A549 (cell line): ENCODE measurements around the gene PCNX2.

Source experiments
- BHLHE40 ChIP-seq: IDR thresholded peaks from 2 replicates; pipeline ENCODE4 v1.6.1; 2012; ENCODE audit warnings: low read depth, low read length, inconsistent platforms
- CTCF ChIP-seq: fragments of >200 bp; sonication (Bioruptor Twin); formaldehyde crosslinking; IDR thresholded peaks from 3 replicates; pipeline ENCODE4 v1.5.1; 2016
- EHMT2 ChIP-seq: fragments of 200-600 bp; sonication (generic); IDR thresholded peaks from 2 replicates; pipeline ENCODE4 v1.6.1; 2016; ENCODE audit warnings: antibody characterized with exemption, low read depth, mild to moderate bottlenecking, moderate library complexity
- MYC ChIP-seq: IDR thresholded peaks from 2 replicates; pipeline ENCODE4 v1.6.1; 2012; ENCODE audit warnings: mild to moderate bottlenecking, inconsistent platforms, low read length, improper control_type of control experiment, borderline replicate concordance
- NR3C1 ChIP-seq: fragments of >200 bp; sonication (Bioruptor Twin); formaldehyde crosslinking; IDR thresholded peaks from 3 replicates; pipeline ENCODE4 v1.6.1; 2017
- POLR2A ChIP-seq: IDR thresholded peaks from 2 replicates; pipeline ENCODE4 v1.6.1; 2012; ENCODE audit warnings: mild to moderate bottlenecking, low read length
- RCOR1 ChIP-seq: fragments of 150-350 bp; IDR thresholded peaks from 2 replicates; pipeline ENCODE4 v1.6.1; 2014; ENCODE audit warnings: antibody characterized with exemption, low read length, low read depth
- RNF2 ChIP-seq: fragments of 200-600 bp; sonication (generic); IDR thresholded peaks from 2 replicates; pipeline ENCODE4 v1.6.1; 2016; ENCODE audit warnings: low read depth, mild to moderate bottlenecking, antibody characterized with exemption, moderate library complexity, borderline replicate concordance
- SMC3 ChIP-seq: fragments of >200 bp; sonication (Bioruptor Twin); formaldehyde crosslinking; IDR thresholded peaks from 3 replicates; pipeline ENCODE4 v1.6.1; 2018; ENCODE audit warnings: inconsistent platforms
- USF2 ChIP-seq: fragments of 450-650 bp; IDR thresholded peaks from 2 replicates; pipeline ENCODE4 v1.6.1; 2014; ENCODE audit warnings: antibody characterized with exemption

GRCh38 chr1:233080286-233080685 is 215.2 kb downstream of the PCNX2 start:
- TF ChIP-seq RNF2 (no peak), CTCF (no peak), USF2 (no peak), SMC3 (no peak), POLR2A (no peak), RCOR1 (no peak), BHLHE40 (no peak), EHMT2 (no peak), MYC (no peak), NR3C1 (no peak)
